ENCODE measurements around the gene MSI2.

MSI2 gene

DNA sequence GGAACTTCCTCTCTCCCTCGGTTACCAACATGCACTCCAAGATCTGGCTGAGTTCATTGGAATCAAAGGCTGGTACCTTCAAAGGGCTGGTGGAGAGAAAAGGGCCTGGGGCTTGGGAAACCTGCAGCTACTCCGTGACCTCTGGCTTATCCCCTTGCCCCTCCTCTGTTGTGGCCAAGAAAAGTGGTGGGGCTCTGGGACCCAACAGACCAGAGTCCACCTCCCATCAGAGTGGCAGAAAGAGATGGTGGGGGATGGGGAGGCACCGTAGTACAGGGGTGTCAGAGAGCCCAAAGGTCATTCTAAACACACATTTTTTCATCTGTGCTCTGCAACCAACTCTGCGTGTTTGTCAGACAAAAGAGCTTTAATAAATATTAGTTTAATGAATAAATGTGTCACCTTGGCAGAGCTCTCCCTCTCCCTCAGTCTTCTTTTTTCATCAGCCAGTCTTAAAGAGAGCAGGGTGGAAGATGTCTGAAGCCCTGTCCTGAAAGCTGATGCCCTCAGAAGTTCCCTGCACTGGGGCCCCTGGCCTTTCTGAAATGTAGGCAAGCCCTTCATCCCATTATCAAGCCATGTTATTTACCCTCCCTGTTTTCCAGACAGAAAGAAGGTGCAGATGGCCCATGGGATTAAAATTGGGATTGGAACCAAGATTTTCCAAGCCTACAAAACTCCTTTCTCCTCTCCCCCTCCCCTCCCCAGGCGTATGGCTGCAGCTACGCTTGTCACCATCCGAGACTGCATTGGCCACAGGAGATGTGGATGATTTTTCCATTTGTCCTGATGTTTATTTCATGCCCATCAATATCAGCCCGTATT lies 261.5 kb downstream of the MSI2 start:
- DNase-seq (ENCODE audit: low read depth in 2 of 2, low spot score in 1 of 2), result no peak

DNA sequence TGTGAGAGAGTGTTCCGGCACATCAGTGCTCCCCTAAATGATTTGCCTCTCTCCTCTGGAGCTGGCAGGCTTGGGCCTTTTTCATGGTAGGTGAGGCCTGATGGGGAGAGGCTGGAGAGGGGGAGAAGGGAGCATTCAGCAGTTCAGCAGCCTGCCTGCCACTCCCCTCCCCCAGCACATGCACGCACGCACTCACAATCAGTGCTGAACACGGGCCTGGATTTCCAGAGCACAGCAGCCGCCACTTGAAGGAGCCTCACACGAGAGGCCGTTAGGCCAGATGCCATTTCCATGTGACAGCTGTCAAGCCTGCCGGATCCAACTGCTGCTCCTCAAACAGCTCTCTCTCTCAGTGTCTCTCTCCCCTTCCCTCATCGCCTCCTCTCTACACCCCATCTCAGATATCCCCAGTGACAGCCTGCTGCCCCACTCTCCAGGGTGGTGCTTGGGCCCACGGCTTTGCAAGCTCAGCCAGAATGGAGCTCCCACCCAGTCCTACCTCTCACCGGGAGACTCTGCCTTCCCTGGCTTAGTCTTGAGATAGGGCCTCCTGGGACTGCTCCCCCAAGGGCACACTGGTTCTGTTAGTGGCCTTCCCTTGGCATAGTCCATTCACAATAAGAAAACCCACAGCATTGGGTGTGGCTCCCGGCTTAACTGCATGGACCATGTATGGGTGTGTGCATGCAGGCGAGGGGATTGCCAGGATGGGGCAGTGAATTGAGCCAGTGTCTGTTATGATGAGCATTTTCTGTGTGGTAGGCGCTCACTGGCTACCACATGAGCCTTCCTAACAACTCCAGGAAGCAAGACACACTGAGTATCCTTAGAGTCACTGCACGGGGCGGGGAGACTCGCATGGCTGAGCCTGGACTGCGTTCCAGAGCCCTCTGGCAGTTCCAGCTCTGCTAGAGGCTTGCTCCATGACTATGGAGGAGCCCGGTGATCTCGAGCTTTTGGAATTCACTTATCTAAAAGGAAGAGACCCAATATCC lies 262.6 kb downstream of the MSI2 start:
- no peak for DNase-seq (ENCODE audit: low read depth in 2 of 2, low spot score in 1 of 2)

DNA sequence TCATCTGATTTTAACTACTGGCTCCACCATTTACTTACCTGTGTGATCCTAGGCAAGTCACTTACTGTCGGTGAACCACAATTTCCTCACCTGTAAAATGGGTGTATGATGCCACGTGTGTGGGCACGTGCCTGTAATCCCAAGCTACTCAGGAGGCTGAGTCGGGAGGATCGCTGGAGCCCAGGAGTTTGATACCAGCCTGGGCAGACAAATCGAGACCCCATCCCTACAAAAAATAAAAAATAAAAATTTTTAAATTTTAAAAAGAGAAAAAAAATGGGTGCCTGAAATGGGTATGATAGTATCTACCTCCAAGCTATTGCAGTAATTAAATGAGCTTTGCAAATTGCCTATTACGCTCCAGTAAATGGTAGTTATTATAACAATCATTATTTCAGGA lies 263.5 kb downstream of the MSI2 start:
- DNase-seq (ENCODE audit: low read depth in 2 of 2, low spot score in 1 of 2), result no peak

DNA sequence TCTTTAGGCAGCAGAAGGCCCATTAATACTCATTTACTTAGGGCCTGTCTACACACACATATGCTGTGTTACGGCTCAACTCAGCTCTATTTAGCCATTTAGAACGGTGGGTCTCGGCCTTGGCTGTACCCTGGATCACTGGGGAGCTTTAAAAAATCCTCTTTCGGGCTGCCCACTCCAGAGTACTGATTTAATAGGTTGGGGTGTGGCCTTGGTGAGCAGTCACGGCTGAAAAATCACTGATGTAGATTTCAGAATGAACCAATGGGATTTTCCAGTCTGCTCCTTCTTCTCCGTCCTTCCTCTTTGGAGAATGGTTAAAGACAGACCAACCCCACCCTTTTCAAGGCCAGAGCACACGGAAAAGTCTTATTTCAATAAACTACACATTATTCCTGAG lies 265.3 kb downstream of the MSI2 start:
- DNase-seq (ENCODE audit: low read depth in 2 of 2, low spot score in 1 of 2), result no peak

DNA sequence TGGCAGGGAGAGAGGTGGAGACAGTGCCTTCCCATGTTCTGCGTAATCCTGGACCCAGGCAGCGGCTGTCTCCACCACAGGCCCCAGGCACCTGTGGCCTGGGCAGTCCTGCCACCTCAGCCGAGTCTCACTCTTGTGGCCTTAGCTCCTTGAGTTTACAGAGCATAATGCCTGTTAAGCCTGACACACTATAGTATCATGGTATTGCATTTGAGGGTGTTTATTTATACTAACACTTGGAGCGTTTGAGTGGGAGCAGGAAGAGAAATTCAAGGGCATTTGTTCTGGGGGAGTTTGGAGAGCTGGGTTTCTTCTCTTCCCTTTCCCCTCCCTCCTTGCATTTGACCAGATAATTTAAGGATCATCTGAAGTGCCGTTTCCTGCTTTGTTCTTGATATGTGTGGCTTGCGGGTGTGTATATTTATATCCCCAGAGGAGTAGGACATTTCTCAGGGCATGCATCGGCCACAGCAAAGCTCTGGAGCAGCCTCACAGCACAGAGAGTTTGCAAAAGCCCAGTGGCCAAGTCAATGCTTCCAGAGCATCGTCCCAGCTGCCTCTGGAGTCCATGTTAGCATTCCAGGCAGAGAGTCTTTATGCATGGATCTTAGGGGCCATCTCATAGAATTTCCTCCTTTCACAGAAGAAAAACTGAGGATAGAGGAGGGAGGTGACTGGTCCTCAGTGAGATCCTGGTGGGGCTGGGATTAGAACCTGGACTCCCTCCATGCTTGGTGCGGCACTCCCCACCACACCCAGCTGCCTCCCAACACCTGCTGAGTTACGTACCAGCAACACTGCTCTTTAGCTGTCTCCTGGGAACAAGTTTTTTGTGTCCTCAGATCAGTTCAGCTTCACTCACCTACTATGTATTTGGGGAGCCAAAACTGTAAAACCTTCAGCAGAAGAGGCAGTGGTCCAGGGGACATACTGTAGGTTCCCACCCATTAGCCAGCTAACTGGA lies 266.0 kb downstream of the MSI2 start:
- DNase-seq (ENCODE audit: low read depth in 2 of 2, low spot score in 1 of 2), result no peak

DNA sequence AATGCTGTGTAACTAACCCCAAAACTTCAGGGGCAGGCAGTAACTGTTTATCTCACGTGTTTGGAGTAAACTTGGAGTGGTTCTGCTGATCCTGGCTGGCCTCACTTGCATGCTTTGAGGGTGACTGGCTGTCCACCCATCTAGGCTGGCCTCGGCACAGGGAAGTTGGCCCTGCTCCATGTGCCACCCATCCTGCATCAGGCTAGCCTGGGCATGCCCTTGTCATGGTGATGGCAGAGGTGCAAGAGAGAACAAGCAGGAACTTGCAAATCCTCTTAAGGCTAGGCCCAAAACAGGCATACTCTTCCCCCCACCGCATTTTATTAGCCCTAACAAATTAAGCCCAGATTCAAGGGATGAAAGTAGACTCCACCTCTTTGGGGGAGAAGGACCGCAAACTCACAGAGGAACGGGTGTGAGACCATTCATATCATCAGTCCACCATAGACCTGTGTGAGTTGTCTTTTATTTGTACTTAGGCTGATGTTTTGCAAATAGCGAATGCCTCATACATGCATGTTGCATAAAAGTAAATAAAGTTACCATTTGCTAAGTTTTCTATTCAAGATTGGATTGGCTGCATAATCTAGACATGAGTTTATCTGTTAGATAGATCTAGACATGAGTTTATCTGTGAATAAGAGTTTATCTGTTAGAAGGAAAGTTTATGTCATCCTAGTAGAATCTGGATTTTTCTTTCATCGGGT lies 267.8 kb downstream of the MSI2 start:
- DNase-seq (ENCODE audit: low read depth in 2 of 2, low spot score in 1 of 2), result no peak

DNA sequence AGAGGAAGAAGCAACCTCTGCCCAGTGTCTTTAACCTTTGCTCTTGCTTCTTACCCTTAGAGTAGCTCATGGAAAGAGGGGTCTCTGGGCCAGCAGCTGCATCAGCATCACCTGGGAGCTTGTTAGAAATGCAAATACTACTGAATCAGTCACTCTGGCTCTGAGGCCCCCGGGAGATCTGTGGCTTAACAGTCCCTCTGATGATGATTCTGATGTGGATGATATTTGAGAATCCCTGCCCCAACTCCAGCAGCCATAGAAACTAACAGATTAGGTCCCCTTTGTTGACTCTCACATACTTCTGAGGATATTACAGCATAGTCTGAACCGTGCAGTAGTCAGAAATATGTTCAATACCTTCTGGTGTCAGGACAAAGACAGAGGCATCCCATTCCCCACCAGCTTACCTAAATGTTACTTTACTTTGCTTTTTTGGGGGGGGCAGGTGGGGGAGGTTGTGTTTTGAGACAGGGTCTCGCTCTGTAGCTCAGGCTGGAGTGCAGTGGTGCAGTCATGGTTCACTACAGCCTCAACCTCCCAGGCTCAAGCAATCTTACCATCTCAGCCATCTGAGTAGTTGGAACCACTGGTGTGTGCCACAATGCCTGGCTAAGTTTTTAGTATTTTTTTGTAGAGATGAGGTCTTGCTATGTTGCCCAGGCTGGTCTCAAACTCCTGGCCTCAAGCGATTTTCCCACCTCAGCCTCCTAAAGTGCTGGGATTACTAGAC lies 268.7 kb downstream of the MSI2 start:
- DNase-seq (ENCODE audit: low read depth in 2 of 2, low spot score in 1 of 2), result no peak

DNA sequence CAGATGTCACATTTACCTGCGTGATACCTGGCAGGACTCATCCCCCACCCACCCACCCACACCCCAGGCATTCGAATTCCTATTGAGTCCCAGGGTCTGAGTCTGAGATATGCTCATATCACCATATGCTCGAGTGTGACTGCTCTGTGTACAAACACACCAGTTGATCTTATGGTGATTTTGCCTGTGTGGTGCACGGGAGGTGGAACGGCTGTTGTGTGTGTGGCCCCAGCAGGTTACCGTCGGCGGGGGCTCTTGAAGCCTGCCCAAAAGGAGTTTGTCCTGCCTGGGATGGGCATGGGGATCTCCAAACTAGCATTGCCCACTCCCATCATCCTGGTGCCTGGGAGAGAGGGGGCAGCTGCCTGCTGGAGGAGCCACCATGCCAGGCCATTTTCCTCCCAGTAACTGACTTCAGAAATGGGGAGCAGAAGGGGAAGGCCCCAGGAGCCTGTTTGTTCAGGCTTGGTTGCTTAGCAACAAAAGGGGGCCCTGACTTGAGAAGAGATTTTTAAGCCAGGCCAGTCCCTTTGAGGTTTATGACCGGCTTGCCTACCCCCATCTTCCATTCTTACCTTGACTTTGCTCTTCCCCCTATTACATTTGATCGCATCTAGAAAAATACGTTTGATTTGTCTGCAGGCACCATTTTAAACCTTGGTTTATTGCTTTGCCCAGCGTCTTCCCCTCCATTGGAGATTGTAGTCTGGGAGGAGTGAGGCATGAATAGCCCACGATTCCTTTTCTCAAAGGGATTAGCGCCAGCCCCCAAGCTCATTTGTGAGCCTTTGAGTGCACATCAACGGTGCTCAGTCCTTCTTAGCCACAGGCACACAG lies 271.1 kb downstream of the MSI2 start:
- DNase-seq (ENCODE audit: low read depth in 2 of 2, low spot score in 1 of 2), result no peak

DNA sequence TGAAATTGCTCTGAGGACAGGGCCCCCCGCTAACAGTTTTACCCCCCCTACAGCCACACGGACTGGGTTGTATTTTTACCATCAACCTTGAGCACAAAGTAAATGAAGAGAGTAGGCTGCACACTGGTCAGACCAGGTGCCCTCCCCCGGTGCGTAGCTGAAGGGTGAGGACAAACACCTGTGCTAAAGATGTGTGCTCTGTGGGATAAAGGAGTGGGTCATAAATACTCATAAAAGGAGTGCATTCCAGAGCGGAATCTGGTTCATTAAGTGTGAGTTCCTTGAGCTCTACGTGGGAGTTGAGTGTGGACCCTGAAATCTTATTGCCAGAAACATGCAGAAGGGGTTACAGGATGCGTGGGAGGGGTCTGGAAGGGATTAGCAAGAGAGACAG lies 271.7 kb downstream of the MSI2 start:
- DNase-seq (ENCODE audit: low read depth in 2 of 2, low spot score in 1 of 2), result no peak

DNA sequence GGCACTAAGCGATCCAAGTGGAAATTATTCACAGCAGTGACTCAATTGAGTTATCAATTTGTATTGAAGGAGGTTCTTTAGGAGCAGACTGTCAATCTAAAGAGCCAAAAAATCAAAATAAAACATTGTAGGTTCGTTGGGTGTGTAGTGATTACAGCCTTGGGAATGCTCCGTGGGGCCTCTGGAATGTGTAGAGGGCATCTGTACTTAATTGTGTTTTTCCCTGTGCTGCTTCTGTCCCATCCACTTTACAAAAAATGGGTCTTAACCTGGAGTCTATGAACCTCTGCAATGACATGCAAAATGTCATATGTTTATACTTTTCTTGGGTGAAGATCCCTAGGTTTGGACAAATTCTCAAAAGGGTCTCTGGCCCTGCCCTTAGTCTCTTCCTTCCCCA lies 273.7 kb downstream of the MSI2 start:
- DNase-seq (ENCODE audit: low read depth in 2 of 2, low spot score in 1 of 2), result no peak

DNA sequence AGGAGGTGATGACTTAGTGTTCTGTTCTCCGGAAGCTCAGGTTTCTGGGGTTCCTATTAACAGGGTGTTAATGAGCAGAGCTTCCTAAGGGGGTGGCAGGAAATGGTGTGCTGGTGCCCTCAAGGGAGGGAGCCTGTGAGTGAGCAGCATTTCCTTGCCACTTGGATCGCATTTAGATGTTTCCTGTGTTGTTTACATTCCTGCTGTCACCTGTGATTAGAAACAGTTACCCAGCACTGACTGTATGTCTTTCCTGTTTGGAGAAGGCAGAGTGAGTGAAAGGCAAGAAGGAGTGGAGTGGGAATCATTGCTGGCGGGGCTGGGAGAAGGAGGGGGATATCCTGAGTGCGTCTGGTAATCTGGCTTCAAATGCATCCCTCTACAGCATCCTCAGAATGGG lies 274.2 kb downstream of the MSI2 start:
- no peak for DNase-seq (ENCODE audit: low read depth in 2 of 2, low spot score in 1 of 2)

DNA sequence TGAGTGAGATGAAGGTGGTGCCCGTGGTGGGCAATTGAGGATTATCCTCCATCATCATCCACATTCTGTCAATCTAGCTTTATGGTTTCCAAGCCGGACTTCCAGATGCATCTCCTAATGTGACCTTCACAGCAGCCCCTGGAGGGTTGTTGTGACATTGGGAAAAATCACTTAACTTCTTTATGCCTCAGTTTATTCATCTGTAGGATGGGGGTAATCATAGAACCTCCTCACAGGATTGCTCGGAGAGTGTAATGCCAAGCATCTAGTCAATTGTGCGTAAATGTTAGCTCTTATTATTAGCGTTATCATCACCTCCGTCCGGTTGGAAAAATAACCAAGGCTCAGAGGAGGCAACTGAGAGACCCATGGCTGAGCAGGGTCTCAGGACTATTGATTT lies 274.8 kb downstream of the MSI2 start:
- DNase-seq (ENCODE audit: low read depth in 2 of 2, low spot score in 1 of 2), result no peak

DNA sequence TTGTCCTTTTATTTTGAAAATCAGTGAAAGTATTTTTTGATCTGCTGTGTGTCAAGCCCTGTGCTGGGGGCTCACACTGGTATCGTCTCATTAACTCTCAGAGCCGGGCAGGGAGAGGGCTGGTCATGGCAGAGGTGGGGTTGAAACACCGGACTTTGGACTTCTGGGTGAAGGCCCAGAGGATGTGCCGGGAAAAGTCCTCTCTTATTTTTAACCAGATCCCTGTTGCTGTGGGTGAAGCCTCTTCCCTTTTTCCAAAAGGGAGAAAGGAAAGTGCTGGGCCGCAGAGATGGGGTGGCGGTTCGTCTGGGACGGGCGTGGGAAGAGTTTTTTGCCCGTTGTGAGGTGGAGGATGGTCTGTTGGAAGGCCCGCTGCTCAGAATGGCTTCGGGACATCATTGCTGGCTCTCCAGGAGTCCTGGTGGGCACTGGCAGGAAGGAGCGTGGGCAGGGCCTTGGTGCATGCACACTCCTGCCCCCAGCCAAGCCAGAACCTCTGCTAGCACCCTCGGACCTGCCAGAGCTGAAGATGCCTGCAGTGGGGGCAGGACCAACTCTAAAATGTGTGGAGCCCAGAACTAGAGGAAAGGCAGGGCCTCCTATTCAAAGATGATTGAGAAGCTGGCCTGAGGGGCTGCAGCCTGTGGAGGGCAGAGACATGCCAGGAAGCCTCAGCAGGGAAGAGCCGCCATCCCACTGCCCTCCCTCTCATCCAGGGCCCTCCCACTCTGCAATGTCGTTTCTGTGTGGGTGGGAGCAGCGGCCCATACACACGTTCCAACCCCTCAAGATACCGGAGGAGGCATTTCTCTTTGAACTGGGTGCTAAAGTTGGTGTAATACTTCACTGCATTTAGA lies 275.6 kb downstream of the MSI2 start:
- no peak for DNase-seq (ENCODE audit: low read depth in 2 of 2, low spot score in 1 of 2)

DNA sequence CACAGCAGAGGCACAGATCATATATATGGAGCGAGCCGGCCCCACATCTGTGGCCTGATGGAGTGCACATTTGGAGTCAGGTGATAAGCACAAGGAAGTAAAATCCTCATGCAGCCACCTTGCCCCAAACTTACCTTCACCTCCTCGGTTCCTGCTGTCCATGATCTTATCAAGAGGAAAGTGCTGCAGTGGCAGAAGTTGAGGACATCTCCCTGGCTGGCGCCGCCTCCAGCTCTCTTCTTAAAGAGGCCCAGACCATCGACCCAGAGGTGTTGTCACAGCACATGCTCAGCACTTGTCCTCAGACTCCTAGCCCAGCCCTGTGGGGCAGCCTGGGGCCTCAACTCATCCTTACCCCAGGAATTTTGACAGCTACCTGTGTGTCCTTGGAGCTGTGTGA lies 276.2 kb downstream of the MSI2 start:
- no peak for DNase-seq (ENCODE audit: low read depth in 2 of 2, low spot score in 1 of 2)

DNA sequence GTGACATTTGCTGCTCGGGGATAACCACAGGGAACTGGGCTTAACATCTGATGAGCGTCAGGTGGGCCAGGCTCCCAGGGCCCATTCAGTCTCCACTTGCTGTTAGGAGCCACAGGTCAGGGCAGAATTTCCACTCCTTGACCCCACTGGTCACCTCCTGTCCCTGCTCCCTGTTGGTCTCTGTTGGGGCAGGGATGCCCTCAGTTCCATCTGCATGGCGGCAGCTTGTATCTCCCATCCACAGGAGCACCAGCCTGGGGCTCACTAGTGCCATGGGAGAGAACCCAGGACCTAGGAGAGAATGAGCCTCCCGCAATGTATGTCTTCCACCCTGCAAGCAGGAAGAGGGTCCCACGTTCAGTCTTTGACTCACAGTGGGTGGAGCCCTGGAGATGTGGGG lies 276.6 kb downstream of the MSI2 start:
- DNase-seq (ENCODE audit: low read depth in 2 of 2, low spot score in 1 of 2), result no peak

DNA sequence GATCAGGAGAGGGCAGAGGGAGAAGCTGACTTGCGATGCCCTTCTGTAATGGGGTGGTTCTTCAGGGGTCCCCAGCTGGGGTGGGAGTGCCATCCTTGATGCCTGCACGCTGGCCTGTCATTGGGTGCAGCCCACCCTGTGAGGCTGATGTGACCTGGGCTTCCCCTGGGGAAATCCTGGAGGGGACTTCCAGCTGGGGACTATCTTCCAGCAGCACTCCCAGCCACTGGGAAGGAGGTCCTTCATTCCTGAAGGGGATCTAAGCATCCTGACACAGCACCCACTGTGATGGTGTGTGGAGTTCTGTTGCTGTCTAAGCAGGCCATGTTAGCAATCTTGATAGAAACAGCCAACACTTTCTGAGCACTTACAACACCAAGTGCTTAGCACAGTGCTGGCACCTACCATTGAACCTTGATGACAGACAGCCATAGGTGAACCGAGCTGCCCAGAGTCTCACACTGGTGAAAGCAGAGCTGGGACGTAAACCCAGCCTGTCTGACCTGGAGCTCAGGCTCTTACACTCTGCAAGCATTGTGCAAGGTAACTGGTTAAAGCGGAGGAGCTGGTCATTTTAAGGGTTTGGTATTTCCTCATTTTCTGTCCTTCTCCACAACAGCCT lies 277.5 kb downstream of the MSI2 start:
- no peak for DNase-seq (ENCODE audit: low read depth in 2 of 2, low spot score in 1 of 2)

DNA sequence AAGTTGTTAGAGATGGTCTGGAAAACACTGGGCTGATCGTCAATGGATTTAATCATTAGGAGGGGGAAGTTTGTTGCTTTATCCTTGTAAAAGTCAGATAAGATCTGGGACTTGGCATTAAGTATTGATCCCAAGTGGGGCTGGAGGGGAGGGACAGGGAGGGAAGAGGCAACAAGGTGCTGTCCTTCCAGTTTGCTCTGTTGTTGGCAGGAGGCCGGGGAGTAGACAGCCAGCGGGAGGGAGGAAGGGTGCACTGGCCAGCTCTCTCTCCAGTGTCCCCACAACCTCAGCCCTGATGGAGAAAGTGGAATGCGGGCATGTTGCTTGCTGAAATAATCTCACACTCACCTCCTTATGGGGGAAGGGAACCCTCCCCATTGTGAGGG lies 278.5 kb downstream of the MSI2 start:
- no peak for DNase-seq (ENCODE audit: low read depth in 2 of 2, low spot score in 1 of 2)
